ENCODE results near the gene DBN1.
A peak's percentile ranks its signal among the peaks of the same experiment; 100 is the strongest.

DBN1 gene

GRCh38 chr5:177513500-177513899 lies 40.1 kb upstream of the DBN1 start:
- H3K36me3 ChIP-seq: peaks cover 48 to 61% (median 51%) of the 10 kb centered on the region in 11 experiments
- no peak overlapping the region for H3K4me3 ChIP-seq
- H3K27me3 ChIP-seq: no peaks in the 10 kb centered on the region
- no peaks in the 10 kb centered on the region for H3K9me3 ChIP-seq (replicated peaks in 1 of 11)
- H3K4me2 ChIP-seq: peak overlapping the region in 7 of 11 experiments; percentile 86 to 100 (median 98); a peak in 11 of 22 replicates
- H3K9ac ChIP-seq: peak overlapping the region; percentile 15 to 100 (median 95); a peak in 17 of 22 replicates
- TF ChIP-seq Cebpa-rat (IDR thresholded peaks at IDR 0.05): no peak
- H4K20me1 ChIP-seq: peaks cover 0 to 31% (median 5%) of the 10 kb centered on the region in 11 experiments; a peak in 13 of 22 replicates
- H3K27ac ChIP-seq: peak overlapping the region in 10 of 11 experiments; percentile 22 to 100 (median 98); a peak in 16 of 22 replicates
- H3K4me1 ChIP-seq: peaks cover 54 to 70% (median 64%) of the 10 kb centered on the region in 10 experiments

- Histone ChIP-seq H3K27me3 (no peaks in the 10 kb centered on the region), H3K9me3 (replicated peaks in 1 of 11) (no peaks in the 10 kb centered on the region), H3K9ac (peak overlapping the region; percentile 16 to 100 (median 95); a peak in 19 of 22 replicates), H4K20me1 (peaks cover 0 to 31% (median 9%) of the 10 kb centered on the region in 11 experiments; a peak in 13 of 22 replicates), H3K27ac (peak overlapping the region in 10 of 11 experiments; percentile 93 to 100 (median 98); a peak in 19 of 22 replicates), H3K36me3 (peaks cover 51 to 68% (median 55%) of the 10 kb centered on the region in 11 experiments), H3K4me2 (peak overlapping the region; percentile 94 to 100 (median 99); a peak in 21 of 22 replicates), H3K4me3 (no peak overlapping the region; a peak in 1 of 20 replicates), H3K4me1 (peaks cover 54 to 71% (median 64%) of the 10 kb centered on the region in 10 experiments)
- TF ChIP-seq Cebpa-rat (IDR thresholded peaks at IDR 0.05): no peak
Measured at GRCh38 chr5:177512736-177513380, 39.4 kb upstream of the DBN1 start.

- Histone ChIP-seq H3K4me1 (peaks cover 61 to 79% (median 70%) of the 10 kb centered on the region in 10 experiments), H3K9me3 (replicated peaks in 1 of 11) (no peaks in the 10 kb centered on the region), H3K27ac (peak overlapping the region; percentile 93 to 100 (median 98)), H4K20me1 (peaks cover under 1 to 33% (median 17%) of the 10 kb centered on the region in 11 experiments; a peak in 18 of 22 replicates), H3K4me2 (peak overlapping the region; percentile 94 to 100 (median 99)), H3K36me3 (peaks cover 58 to 76% (median 62%) of the 10 kb centered on the region in 11 experiments), H3K27me3 (no peaks in the 10 kb centered on the region), H3K9ac (peak overlapping the region; percentile 91 to 100 (median 95); a peak in 21 of 22 replicates), H3K4me3 (peak overlapping the region in 8 of 10 experiments; percentile 2 to 81 (median 74); a peak in 12 of 20 replicates)
- TF ChIP-seq Cebpa-rat (IDR thresholded peaks at IDR 0.05): no peak
Measured at GRCh38 chr5:177511796-177512675, 38.6 kb upstream of the DBN1 start.

- H3K9me3 ChIP-seq (replicated peaks in 1 of 11): no peaks in the 10 kb centered on the region
- peak overlapping the region; percentile 91 to 100 (median 95) for H3K9ac ChIP-seq
- H4K20me1 ChIP-seq: peaks cover 6 to 38% (median 25%) of the 10 kb centered on the region in 11 experiments; a peak in 19 of 22 replicates
- TF ChIP-seq Cebpa-rat (IDR thresholded peaks at IDR 0.05): no peak
- peak overlapping the region; percentile 94 to 100 (median 99) for H3K4me2 ChIP-seq
- peaks cover 66 to 83% (median 71%) of the 10 kb centered on the region in 11 experiments for H3K36me3 ChIP-seq
- peak overlapping the region; percentile 93 to 100 (median 98) for H3K27ac ChIP-seq
- no peaks in the 10 kb centered on the region for H3K27me3 ChIP-seq
- H3K4me1 ChIP-seq: peaks cover 70 to 87% (median 79%) of the 10 kb centered on the region in 10 experiments
- peak overlapping the region in 8 of 10 experiments; percentile 2 to 81 (median 74); a peak in 15 of 20 replicates for H3K4me3 ChIP-seq
Measured at GRCh38 chr5:177511181-177511580, 37.7 kb upstream of the DBN1 start.

GRCh38 chr5:177510567-177511053 lies 37.2 kb upstream of the DBN1 start:
- peak; percentile 92 to 99 (median 95) for TF ChIP-seq Cebpa-rat (IDR thresholded peaks at IDR 0.05)
- Histone ChIP-seq H4K20me1 (peaks cover 10 to 37% (median 30%) of the 10 kb centered on the region in 11 experiments; a peak in 20 of 22 replicates), H3K4me1 (peaks cover 70 to 86% (median 78%) of the 10 kb centered on the region in 10 experiments), H3K9me3 (replicated peaks in 1 of 11) (no peaks in the 10 kb centered on the region), H3K27ac (peak overlapping the region; percentile 93 to 100 (median 98)), H3K27me3 (no peaks in the 10 kb centered on the region), H3K4me3 (peak overlapping the region; percentile 74 to 92 (median 79); a peak in 19 of 20 replicates), H3K4me2 (peak overlapping the region; percentile 94 to 100 (median 99)), H3K9ac (peak overlapping the region; percentile 91 to 100 (median 95)), H3K36me3 (peaks cover 65 to 83% (median 70%) of the 10 kb centered on the region in 11 experiments)

GRCh38 chr5:177509991-177510566 lies 36.6 kb upstream of the DBN1 start:
- peaks cover 15 to 37% (median 32%) of the 10 kb centered on the region in 11 experiments for H4K20me1 ChIP-seq
- peaks cover 70 to 86% (median 78%) of the 10 kb centered on the region in 10 experiments for H3K4me1 ChIP-seq
- peak overlapping the region; percentile 93 to 100 (median 98) for H3K27ac ChIP-seq
- peaks cover 65 to 83% (median 68%) of the 10 kb centered on the region in 11 experiments for H3K36me3 ChIP-seq
- H3K4me2 ChIP-seq: peak overlapping the region; percentile 94 to 100 (median 99)
- no peaks in the 10 kb centered on the region for H3K27me3 ChIP-seq
- no peak for TF ChIP-seq Cebpa-rat (IDR thresholded peaks at IDR 0.05)
- H3K9ac ChIP-seq: peak overlapping the region; percentile 91 to 100 (median 95)
- H3K9me3 ChIP-seq (replicated peaks in 1 of 11): no peaks in the 10 kb centered on the region
- H3K4me3 ChIP-seq: peak overlapping the region; percentile 74 to 92 (median 79)

GRCh38 chr5:177509381-177509951 lies 36.0 kb upstream of the DBN1 start, which contains the start of gene DOK3:
TSS of gene DOK3 (minus strand) at chr5:177509826. CDS start at chr5:177509540, 286 bp downstream.
- Histone ChIP-seq H3K4me2 (peak within 1 kb of the TSS; percentile 94 to 100 (median 99)), H3K4me1 (peaks cover 70 to 86% (median 78%) of the 10 kb centered on the region in 10 experiments), H3K9ac (peak within 1 kb of the TSS; percentile 91 to 100 (median 95)), H3K4me3 (peak within 1 kb of the TSS; percentile 74 to 92 (median 79)), H3K9me3 (replicated peaks in 1 of 11) (no peaks in the 10 kb centered on the region), H4K20me1 (peaks cover 21 to 43% (median 32%) of the 10 kb centered on the region in 11 experiments), H3K27me3 (no peaks in the 10 kb centered on the region), H3K27ac (peak within 1 kb of the TSS; percentile 93 to 100 (median 98)), H3K36me3 (peaks cover 65 to 83% (median 68%) of the 10 kb centered on the region in 11 experiments)
- TF ChIP-seq Cebpa-rat (IDR thresholded peaks at IDR 0.05): no peak
